OCI-LY7 (cell line): Measurements from ENCODE around the gene BCL11A. TPM values are rescaled to one million over a fixed set of nuclear protein-coding genes. Genes with fewer than 3 reads are reported as not detected.

Source experiments
- BruUV-seq: library from RNA; stranded (reverse); fragments of 400-500 nt; replicated peaks from 2 replicates; lab custom pipeline; 2021; lab: Mats Ljungman, UMichigan
- CTCF ChIA-PET: fragments of 300-600 bp; sonication (Branson Sonifier 250); formaldehyde crosslinking; loops from one replicate; lab custom pipeline; 2022; ENCODE audit warnings: antibody characterized with exemption; ENCODE audit not compliant: unreplicated experiment; lab: Charles Lee
- POLR2A ChIA-PET: fragments of 300-600 bp; sonication (Branson Sonifier 250); formaldehyde crosslinking; loops from one replicate; lab custom pipeline; 2022; ENCODE audit warnings: antibody characterized with exemption; lab: Charles Lee
- DNase-seq: peaks from one replicate; pipeline ENCODE4 v3.0.0-alpha.2; 2015; ENCODE audit warnings: low spot score
- H2AFZ ChIP-seq: fragments of 200-600 bp; sonication (generic), shearing (Covaris generic); 2 replicates; pipeline ENCODE4 v1.6.1; 2014; ENCODE audit warnings: mild to moderate bottlenecking, antibody characterized with exemption, low read length, moderate library complexity
- H3K27ac ChIP-seq: fragments of 200-600 bp; sonication (generic); 2 replicates; pipeline ENCODE4 v1.5.1; 2014; ENCODE audit warnings: mixed run types, low read depth, mild to moderate bottlenecking, moderate library complexity, low read length, inconsistent platforms; ENCODE audit not compliant: poor library complexity, severe bottlenecking
- H3K36me3 ChIP-seq: fragments of 200-600 bp; sonication (generic); 2 replicates; pipeline ENCODE4 v1.6.1; 2014; ENCODE audit warnings: mild to moderate bottlenecking, antibody characterized with exemption, low read length, moderate library complexity, mixed read lengths; ENCODE audit not compliant: insufficient read depth
- H3K4me1 ChIP-seq: fragments of 200-600 bp; sonication (generic); 2 replicates; pipeline ENCODE4 v1.5.1; 2014; ENCODE audit warnings: mild to moderate bottlenecking, low read length; ENCODE audit not compliant: insufficient read depth, poor library complexity, severe bottlenecking
- H3K4me2 ChIP-seq: fragments of 200-600 bp; sonication (generic); 2 replicates; pipeline ENCODE4 v1.6.1; 2014; ENCODE audit warnings: mild to moderate bottlenecking, low read length
- H3K4me3 ChIP-seq: fragments of 200-600 bp; sonication (generic); 2 replicates; pipeline ENCODE4 v1.5.1; 2014; ENCODE audit warnings: mild to moderate bottlenecking, low read depth, low read length; ENCODE audit not compliant: poor library complexity, severe bottlenecking
- H3K79me2 ChIP-seq: fragments of 200-600 bp; sonication (generic); 2 replicates; pipeline ENCODE4 v1.6.1; 2016; ENCODE audit warnings: low read depth, mild to moderate bottlenecking, low read length, moderate library complexity, mixed read lengths; ENCODE audit not compliant: insufficient read depth
- H3K9me2 ChIP-seq: fragments of 200-600 bp; sonication (generic); 2 replicates; pipeline ENCODE4 v1.6.1; 2016; ENCODE audit warnings: mild to moderate bottlenecking, low read length, mixed read lengths; ENCODE audit not compliant: insufficient read depth
- H3K9me3 ChIP-seq: fragments of 200-600 bp; sonication (generic); 2 replicates; pipeline ENCODE4 v1.6.1; 2014; ENCODE audit warnings: mild to moderate bottlenecking, mixed run types, low read length, mixed read lengths
- H4K20me1 ChIP-seq: fragments of 200-600 bp; sonication (generic); 2 replicates; pipeline ENCODE4 v1.6.1; 2014; ENCODE audit warnings: mild to moderate bottlenecking, antibody characterized with exemption, low read length, moderate library complexity, mixed read lengths; ENCODE audit not compliant: insufficient read depth
- CTCF ChIP-seq: fragments of 200-600 bp; sonication (generic); conservative IDR thresholded peaks from 2 replicates; pipeline ENCODE4 v1.5.1; 2014; ENCODE audit warnings: mild to moderate bottlenecking, antibody characterized with exemption, low read length, moderate library complexity, mixed read lengths
- EZH2phosphoT487 ChIP-seq: fragments of 200-600 bp; sonication (generic); IDR thresholded peaks from 2 replicates; pipeline ENCODE4 v1.6.1; 2018; ENCODE audit warnings: low read depth, borderline replicate concordance, mild to moderate bottlenecking, mixed run types, antibody characterized with exemption, low read length, moderate library complexity, mixed read lengths
- intact Hi-C: fragments of 100-400 bp; cut with micrococcal nuclease; formaldehyde crosslinking; loops from one replicate; pipeline ENCODE4 v1.10.0; 2022; ENCODE audit not compliant: unreplicated experiment
- total RNA-seq, 2 experiments: library from RNA; depleted of rRNA in 1 of 2; stranded (reverse); fragments of >200 nt in 1 of 2; shearing (Covaris generic) in 1 of 2; gene quantifications; 2 replicates each; pipeline ENCODE4 v1.2.3, GENCODE V29; 2014 to 2022

BCL11A gene
- total RNA-seq, 2 experiments from 2014 or later: 64.3 to 167 TPM

- Histone ChIP-seq H3K79me2 (no peaks in the 10 kb centered on the region), H2AFZ (no peak overlapping the region; the same call in 1 of the 2 replicates), H3K27ac (no peak overlapping the region), H3K4me2 (peak overlapping the region; percentile 63), H3K36me3 (no peaks in the 10 kb centered on the region), H3K4me3 (no peak overlapping the region), H3K4me1 (peaks cover 79% of the 10 kb centered on the region), H3K9me3 (no peaks in the 10 kb centered on the region), H3K9me2 (no peaks in the 10 kb centered on the region), H4K20me1 (no peaks in the 10 kb centered on the region)
- CTCF ChIA-PET: interaction anchor here (0.6 to 1.9 kb wide), 6 partner anchors 59 to 271 kb away, joined by 3 to 14 read pairs (median 3); no protein-coding TSS in a partner anchor
- TF ChIP-seq EZH2phosphoT487 (no peak), CTCF (no peak)
- no TSS peak for BruUV-seq
- DNase-seq: no peak
- POLR2A ChIA-PET: interaction anchor here (0.5 to 2.8 kb wide), 21 partner anchors 10 to 543 kb away, joined by 3 to 34 read pairs (median 4); partner anchors contain the start of gene BCL11A
- intact Hi-C loops: no loop called here
These were observed 112.7 kb downstream of the BCL11A start for GRCh38 chr2:60440767-60441163.

- peak overlapping the region; percentile 41 for H3K4me3 ChIP-seq
- ChIA-PET POLR2A (interaction anchor here (0.5 to 2.8 kb wide), 39 partner anchors 8 to 542 kb away, joined by 3 to 34 read pairs (median 4); partner anchors contain the start of gene BCL11A), CTCF (interaction anchor here (0.6 to 1.9 kb wide), 11 partner anchors 12 to 270 kb away, joined by 3 to 14 read pairs (median 4); no protein-coding TSS in a partner anchor)
- peaks cover 74% of the 10 kb centered on the region for H3K4me1 ChIP-seq
- peak overlapping the region; percentile 65 for H3K27ac ChIP-seq
- no peaks in the 10 kb centered on the region for H4K20me1 ChIP-seq
- DNase-seq: peak; percentile 45
- H3K79me2 ChIP-seq: no peaks in the 10 kb centered on the region
- H3K9me2 ChIP-seq: no peaks in the 10 kb centered on the region
- H3K36me3 ChIP-seq: no peaks in the 10 kb centered on the region
- H2AFZ ChIP-seq: peak overlapping the region; percentile 64; the same call in 1 of the 2 replicates
- TSS peak; percentile 63 for BruUV-seq
- TF ChIP-seq EZH2phosphoT487 (no peak), CTCF (no peak)
- no peaks in the 10 kb centered on the region for H3K9me3 ChIP-seq
- peak overlapping the region; percentile 63 for H3K4me2 ChIP-seq
- intact Hi-C loops: no loop called here
These were observed 113.2 kb downstream of the BCL11A start for GRCh38 chr2:60440079-60440766.
